A204.1 (cell line): ENCODE data around the gene HGD.
"Not testable (repeated sequence)": the region's sequence is repeated elsewhere in the genome, so short reads cannot be mapped to it uniquely, and the experiment has no call there.

ENCODE experiments used
- FAIRE-seq: peaks from 2 replicates; lab custom pipeline; 2012; peaks lifted over from hg19 to GRCh38; lab: Jason Lieb, UNC

HGD gene

GRCh38 chr3:120682095-120682681, at the start of gene HGD:
HGD (minus strand) TSS chr3:120682239; CDS start chr3:120682111, 128 bp downstream.
- FAIRE-seq = no peak

- no peak for FAIRE-seq
Measured at GRCh38 chr3:120730576-120731542, 48.8 kb upstream of the HGD start.

GRCh38 chr3:120726791-120727190, 44.8 kb upstream of the HGD start:
- no peak for FAIRE-seq

- FAIRE-seq = not testable (repeated sequence)
Measured at GRCh38 chr3:120719167-120719834, 37.3 kb upstream of the HGD start.

- no peak for FAIRE-seq
Measured at GRCh38 chr3:120713262-120713661, 31.2 kb upstream of the HGD start.

- no peak for FAIRE-seq
Measured at GRCh38 chr3:120710369-120710768, 28.3 kb upstream of the HGD start.

GRCh38 chr3:120708408-120708807, 26.4 kb upstream of the HGD start:
- no peak for FAIRE-seq

GRCh38 chr3:120706950-120707349, 24.9 kb upstream of the HGD start:
- FAIRE-seq = no peak

- no peak for FAIRE-seq
Measured at GRCh38 chr3:120705884-120706582, 24.0 kb upstream of the HGD start.

- no peak for FAIRE-seq
Measured at GRCh38 chr3:120699333-120699732, 17.3 kb upstream of the HGD start.

GRCh38 chr3:120693439-120694171, 11.6 kb upstream of the HGD start:
- no peak for FAIRE-seq

- no peak for FAIRE-seq
Measured at GRCh38 chr3:120689395-120689794, 7.4 kb upstream of the HGD start.

- no peak for FAIRE-seq
Measured at GRCh38 chr3:120688121-120688520, 6.1 kb upstream of the HGD start.

- FAIRE-seq = no peak
Measured at GRCh38 chr3:120685411-120685810, 3.4 kb upstream of the HGD start.

GRCh38 chr3:120684896-120685295, 2.9 kb upstream of the HGD start:
- no peak for FAIRE-seq

GRCh38 chr3:120683671-120684301, 1.7 kb upstream of the HGD start:
- no peak for FAIRE-seq

- FAIRE-seq = no peak
Measured at GRCh38 chr3:120683213-120683612, 1.2 kb upstream of the HGD start.

- FAIRE-seq = no peak
Measured at GRCh38 chr3:120681506-120682038, 467 bp downstream of the HGD start.

GRCh38 chr3:120681018-120681417, 1.0 kb downstream of the HGD start:
- FAIRE-seq = no peak

- FAIRE-seq = no peak
Measured at GRCh38 chr3:120680193-120680894, 1.7 kb downstream of the HGD start.
